Lung microvascular endothelial cell (primary cell): ENCODE results near the gene SCYL1. TPM values are rescaled to one million over a fixed set of nuclear protein-coding genes. Genes with fewer than 3 reads are reported as not detected.
A peak's percentile ranks its signal among the peaks of the same experiment; 100 is the strongest.

ENCODE experiments used
- DNase-seq, 2 donors: peaks; one replicate each; pipeline versions ENCODE4 v3.0.0 to v3.0.0-alpha.2; 2010; ENCODE audit warnings: low read depth in 2 of 2
- total RNA-seq: library from RNA; depleted of rRNA; stranded (reverse); fragments of >200 nt; gene quantifications from 2 replicates; pipeline ENCODE4 v1.2.1, GENCODE V29; 2014

SCYL1 gene
- total RNA-seq, 1 donor from 2014 or later, result 46.6 TPM

DNA sequence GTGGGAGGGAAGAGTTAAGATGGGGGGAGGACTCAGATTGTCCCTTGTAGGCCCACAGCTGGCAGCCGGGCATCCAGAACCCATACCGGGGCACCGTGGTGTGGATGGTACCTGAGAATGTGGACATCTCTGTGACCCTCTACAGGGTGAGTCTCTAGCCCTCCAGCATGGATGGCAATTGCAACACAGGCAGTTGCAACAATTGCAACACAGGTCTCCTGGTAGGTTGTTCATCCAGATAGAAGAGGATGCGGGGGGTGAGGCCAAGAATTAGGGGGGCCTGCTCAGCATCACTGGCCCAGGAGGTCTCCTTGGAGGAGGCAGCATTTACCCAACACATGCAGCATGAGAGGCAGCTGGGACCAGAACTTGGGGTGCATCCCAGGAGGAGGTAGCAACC lies 54.4 kb downstream of the SCYL1 start:
- no peak for DNase-seq

DNA sequence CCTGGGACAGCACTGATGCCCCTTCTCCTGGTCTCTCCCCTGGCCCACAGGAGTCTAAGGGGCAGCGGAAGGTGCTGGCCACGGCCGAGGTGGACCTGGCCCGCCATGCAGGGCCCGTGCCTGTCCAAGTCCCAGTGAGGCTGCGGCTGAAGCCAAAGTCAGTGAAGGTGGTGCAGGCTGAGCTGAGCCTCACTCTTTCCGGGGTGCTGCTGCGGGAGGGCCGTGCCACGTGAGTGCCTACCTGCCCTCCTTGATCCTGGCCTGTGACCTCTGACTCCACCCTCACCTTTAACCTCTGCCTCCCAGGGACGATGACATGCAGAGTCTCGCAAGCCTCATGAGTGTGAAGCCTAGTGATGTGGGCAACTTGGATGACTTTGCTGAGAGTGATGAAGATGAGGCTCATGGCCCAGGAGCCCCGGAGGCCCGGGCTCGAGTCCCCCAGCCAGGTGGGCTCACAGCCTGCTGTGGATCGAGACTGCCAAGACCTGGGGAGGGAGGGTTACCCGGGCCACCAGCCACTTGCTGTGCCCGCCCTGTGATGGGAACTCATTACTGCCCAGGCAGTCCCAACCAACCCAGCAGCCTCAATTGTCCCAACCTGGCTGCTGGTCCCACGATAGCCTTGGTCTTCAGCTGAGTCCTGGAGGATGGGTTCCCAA lies 55.3 kb downstream of the SCYL1 start:
- DNase-seq, result no peak

GRCh38 chr11:65580756-65581155 lies 55.9 kb downstream of the SCYL1 start:
- no peak for DNase-seq

DNA sequence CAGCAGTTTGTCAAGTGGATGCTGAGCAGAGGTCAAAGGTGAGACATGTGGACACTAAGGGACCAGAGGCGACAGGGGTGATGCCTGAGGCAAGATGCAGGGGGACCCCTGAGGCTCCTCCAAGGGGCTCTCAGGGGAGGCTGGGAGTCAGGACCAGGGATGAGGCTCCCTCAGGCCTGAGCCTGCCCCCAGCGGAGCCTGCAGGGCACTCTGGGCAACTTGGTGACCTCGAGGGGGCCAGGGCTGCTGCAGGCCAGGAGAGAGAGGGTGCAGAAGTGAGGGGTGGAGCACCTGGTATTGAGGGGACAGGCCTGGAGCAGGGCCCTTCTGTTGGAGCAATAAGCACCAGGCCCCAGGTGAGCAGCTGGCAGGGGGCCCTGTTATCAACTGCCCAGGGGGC lies 57.0 kb downstream of the SCYL1 start:
- no peak for DNase-seq

- no peak for DNase-seq
Observed at GRCh38 chr11:65583589-65583988, 58.7 kb downstream of the SCYL1 start.

- no peak for DNase-seq
Observed at GRCh38 chr11:65584106-65584505, 59.2 kb downstream of the SCYL1 start.

DNA sequence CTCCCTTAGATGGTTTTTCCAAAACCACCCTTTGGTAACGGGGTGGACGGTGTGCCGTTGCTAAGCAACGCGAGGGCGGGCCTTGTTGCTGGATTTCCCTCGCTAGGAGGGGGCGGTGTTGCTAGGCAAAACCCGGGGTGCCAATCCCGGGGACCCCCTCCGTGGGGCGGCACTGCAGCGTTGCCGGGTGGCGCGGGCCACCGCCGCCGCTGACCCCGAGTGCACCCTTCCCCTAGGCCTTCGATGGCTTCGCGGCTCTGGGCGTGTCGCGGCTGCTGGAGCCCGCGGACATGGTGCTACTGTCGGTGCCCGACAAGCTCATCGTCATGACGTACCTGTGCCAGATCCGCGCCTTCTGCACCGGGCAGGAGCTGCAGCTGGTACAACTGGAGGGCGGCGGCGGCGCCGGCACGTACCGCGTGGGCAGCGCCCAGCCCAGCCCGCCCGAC lies 59.9 kb downstream of the SCYL1 start:
- DNase-seq, result peak in 1 of 2 donors; percentile 54

GRCh38 chr11:65585396-65586246 lies 60.7 kb downstream of the SCYL1 start:
- DNase-seq, result no peak

DNA sequence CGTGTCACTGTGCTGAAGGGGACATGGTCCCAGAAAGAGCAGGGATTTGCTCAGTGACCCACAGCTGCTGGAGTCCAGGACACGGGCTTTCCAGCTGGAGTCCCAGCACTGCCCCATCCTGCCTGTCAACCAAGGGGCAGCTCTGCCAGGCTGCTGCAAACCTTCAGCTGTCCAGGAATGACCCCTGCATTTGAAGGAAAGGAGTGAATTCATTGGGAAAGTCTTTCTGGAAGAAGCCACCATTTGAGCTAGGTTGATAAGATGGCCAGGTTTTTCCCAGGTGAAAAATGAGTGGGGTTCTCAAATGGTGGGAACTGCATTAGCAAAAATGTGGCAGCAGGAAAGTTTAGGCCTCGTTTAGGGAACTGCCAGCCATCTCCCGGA lies 61.4 kb downstream of the SCYL1 start:
- DNase-seq, result no peak

DNA sequence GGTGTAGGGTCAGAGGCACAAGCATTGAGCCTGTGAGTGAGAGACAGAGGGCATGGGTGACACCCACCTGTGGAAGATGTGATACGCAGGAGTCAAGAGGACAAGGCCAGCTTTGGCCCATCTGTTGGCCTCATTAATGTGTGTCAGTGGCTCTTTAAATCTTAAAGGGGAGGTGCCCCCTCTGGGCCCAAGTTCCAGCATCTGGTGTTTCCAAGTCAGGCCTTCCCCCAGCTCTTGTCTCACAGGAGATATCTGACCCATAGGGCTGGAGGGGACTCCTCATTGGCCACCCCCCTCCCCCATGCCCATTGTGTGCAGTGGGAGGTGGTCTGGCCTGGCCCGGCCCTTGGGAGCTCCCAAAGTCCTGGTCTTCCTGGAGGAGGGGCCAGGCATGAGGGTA lies 61.8 kb downstream of the SCYL1 start:
- no peak for DNase-seq

Other genes starting within 250 kb of the SCYL1 start
- 5.4 and 10.1 TPM in 2 replicates for gene CDC42EP2, start 210.2 kb upstream of the SCYL1 start, total RNA-seq
- 17.9 and 18.3 TPM in 2 replicates for gene DPF2, start 191.2 kb upstream of the SCYL1 start, total RNA-seq
- gene TIGD3, start 170.3 kb upstream of the SCYL1 start, total RNA-seq, result 0.22 TPM in 1 of 2 replicates, not detected in the other
- gene SLC25A45, start 142.4 kb upstream of the SCYL1 start, total RNA-seq, result 1.2 and 1.7 TPM in 2 replicates
- 63.4 and 82.9 TPM in 2 replicates for gene FRMD8, start 138.4 kb upstream of the SCYL1 start, total RNA-seq
- 26.4 and 94.2 TPM in 2 replicates for gene NEAT1, start 102.3 kb upstream of the SCYL1 start, total RNA-seq
- gene MALAT1, start 26.0 kb upstream of the SCYL1 start, total RNA-seq, result 1,818 and 2,739 TPM in 2 replicates
- gene LTBP3, start 33.3 kb downstream of the SCYL1 start, total RNA-seq, result 20.5 and 23.0 TPM in 2 replicates
- gene ZNRD2, start 45.4 kb downstream of the SCYL1 start, total RNA-seq, result 30.8 and 32.7 TPM in 2 replicates
- gene FAM89B, start 47.5 kb downstream of the SCYL1 start, total RNA-seq, result 17.7 and 23.2 TPM in 2 replicates
- 2.0 and 4.8 TPM in 2 replicates for gene EHBP1L1, start 51.0 kb downstream of the SCYL1 start, total RNA-seq
- gene KCNK7, start 70.7 kb downstream of the SCYL1 start, total RNA-seq, result under 0.01 and 0.20 TPM in 2 replicates
- gene MAP3K11, start 89.1 kb downstream of the SCYL1 start, total RNA-seq, result 58.8 and 67.5 TPM in 2 replicates
- gene PCNX3, start 90.7 kb downstream of the SCYL1 start, total RNA-seq, result 10.2 and 12.9 TPM in 2 replicates
- 42.9 and 92.5 TPM in 2 replicates for gene SIPA1, start 113.0 kb downstream of the SCYL1 start, total RNA-seq
- gene RELA, start 137.8 kb downstream of the SCYL1 start, total RNA-seq, result 10.2 and 16.1 TPM in 2 replicates
- 33.6 and 49.2 TPM in 2 replicates for gene KAT5, start 187.2 kb downstream of the SCYL1 start, total RNA-seq
- gene RNASEH2C, start 195.7 kb downstream of the SCYL1 start, total RNA-seq, result 29.6 and 57.1 TPM in 2 replicates